ENCODE results near the gene CGB5.

GRCh38 chr19:49014123-49014869, 29.4 kb upstream of the CGB5 start:
- TF ChIP-seq CTCF (tag by site-specific recombination; IDR thresholded peaks at IDR 0.05) (no peak), ZBTB7A (tag by site-specific recombination; IDR thresholded peaks at IDR 0.05; ENCODE audit: low read depth) (no peak), GLI4 (tag by site-specific recombination; IDR thresholded peaks at IDR 0.05) (no peak)
